ENCODE data around the gene MAML2.

MAML2 gene

GRCh38 chr11:96168623-96169022 lies 174.4 kb downstream of the MAML2 start:
- H3K4me1 ChIP-seq (ENCODE audit: low read length) = no peaks in the 10 kb centered on the region
- no peak for DNase-seq
- H3K9ac ChIP-seq (ENCODE audit: low read length) = no peak overlapping the region
- peaks cover 7% of the 10 kb centered on the region for H3K79me2 ChIP-seq (ENCODE audit: low read length)
- H3K27me3 ChIP-seq (replicated peaks; ENCODE audit: insufficient read depth, low read length) = no peaks in the 10 kb centered on the region
- TF ChIP-seq EZH2 (optimal IDR thresholded peaks at IDR 0.05; ENCODE audit: low read depth, low read length) (no peak), EZH2phosphoT487 (IDR thresholded peaks at IDR 0.05; ENCODE audit: low read length) (no peak)
- TF ChIP-seq, protein P1, sequence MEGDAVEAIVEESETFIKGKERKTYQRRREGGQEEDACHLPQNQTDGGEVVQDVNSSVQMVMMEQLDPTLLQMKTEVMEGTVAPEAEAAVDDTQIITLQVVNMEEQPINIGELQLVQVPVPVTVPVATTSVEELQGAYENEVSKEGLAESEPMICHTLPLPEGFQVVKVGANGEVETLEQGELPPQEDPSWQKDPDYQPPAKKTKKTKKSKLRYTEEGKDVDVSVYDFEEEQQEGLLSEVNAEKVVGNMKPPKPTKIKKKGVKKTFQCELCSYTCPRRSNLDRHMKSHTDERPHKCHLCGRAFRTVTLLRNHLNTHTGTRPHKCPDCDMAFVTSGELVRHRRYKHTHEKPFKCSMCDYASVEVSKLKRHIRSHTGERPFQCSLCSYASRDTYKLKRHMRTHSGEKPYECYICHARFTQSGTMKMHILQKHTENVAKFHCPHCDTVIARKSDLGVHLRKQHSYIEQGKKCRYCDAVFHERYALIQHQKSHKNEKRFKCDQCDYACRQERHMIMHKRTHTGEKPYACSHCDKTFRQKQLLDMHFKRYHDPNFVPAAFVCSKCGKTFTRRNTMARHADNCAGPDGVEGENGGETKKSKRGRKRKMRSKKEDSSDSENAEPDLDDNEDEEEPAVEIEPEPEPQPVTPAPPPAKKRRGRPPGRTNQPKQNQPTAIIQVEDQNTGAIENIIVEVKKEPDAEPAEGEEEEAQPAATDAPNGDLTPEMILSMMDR (IDR thresholded peaks at IDR 0.05; ENCODE audit: low read length) = no peak
- no peaks in the 10 kb centered on the region for H3K36me3 ChIP-seq (replicated peaks; ENCODE audit: insufficient read depth, low read length)
- H3K4me2 ChIP-seq (ENCODE audit: low read depth, low read length) = no peak overlapping the region
- no peaks in the 10 kb centered on the region for H3K9me3 ChIP-seq (replicated peaks; ENCODE audit: insufficient read depth, low read length)
- no peaks in the 10 kb centered on the region for H3K9me2 ChIP-seq (replicated peaks; ENCODE audit: insufficient read depth, low read length)
- H2AFZ ChIP-seq (ENCODE audit: low read length) = no peak overlapping the region
- no peaks in the 10 kb centered on the region for H3F3A ChIP-seq (ENCODE audit: insufficient read depth, low read length)
- H3K27ac ChIP-seq (ENCODE audit: low read length) = no peak overlapping the region
- H4K20me1 ChIP-seq (ENCODE audit: insufficient read depth, low read length) = no peaks in the 10 kb centered on the region
- H3K4me3 ChIP-seq (ENCODE audit: low read length) = no peak overlapping the region

DNA sequence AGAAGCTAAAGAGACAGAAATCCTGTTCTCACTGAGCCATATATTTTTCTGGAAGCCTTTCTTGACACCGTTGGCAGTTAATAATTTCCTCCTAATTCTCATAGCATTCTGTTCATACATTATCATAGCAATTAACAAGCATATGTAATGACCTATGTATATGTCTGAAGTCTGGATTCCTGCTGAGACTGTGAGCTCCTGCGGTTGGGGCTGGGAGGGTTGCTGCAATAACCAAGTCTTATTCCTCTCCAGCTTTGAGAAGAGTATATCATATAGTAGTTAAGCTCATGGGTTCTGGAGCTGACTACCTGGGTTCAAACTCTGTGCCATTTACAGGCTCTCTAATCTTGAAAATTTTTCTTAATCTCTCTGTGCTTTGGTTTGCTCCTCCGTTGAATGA lies 175.2 kb downstream of the MAML2 start:
- Histone ChIP-seq H3K79me2 (ENCODE audit: low read length) (peaks cover 7% of the 10 kb centered on the region; the same call in 1 of the 2 replicates), H3K9me2 (replicated peaks; ENCODE audit: insufficient read depth, low read length) (no peaks in the 10 kb centered on the region), H3K4me1 (ENCODE audit: low read length) (no peaks in the 10 kb centered on the region), H3K4me2 (ENCODE audit: low read depth, low read length) (no peak overlapping the region), H4K20me1 (ENCODE audit: insufficient read depth, low read length) (no peaks in the 10 kb centered on the region), H3K4me3 (ENCODE audit: low read length) (no peak overlapping the region), H3K9me3 (replicated peaks; ENCODE audit: insufficient read depth, low read length) (no peaks in the 10 kb centered on the region), H3K27me3 (replicated peaks; ENCODE audit: insufficient read depth, low read length) (no peaks in the 10 kb centered on the region), H3F3A (ENCODE audit: insufficient read depth, low read length) (no peaks in the 10 kb centered on the region), H3K9ac (ENCODE audit: low read length) (no peak overlapping the region), H3K36me3 (replicated peaks; ENCODE audit: insufficient read depth, low read length) (no peaks in the 10 kb centered on the region), H3K27ac (ENCODE audit: low read length) (no peak overlapping the region), H2AFZ (ENCODE audit: low read length) (no peak overlapping the region)
- DNase-seq = no peak
- no peak for TF ChIP-seq EZH2 (optimal IDR thresholded peaks at IDR 0.05; ENCODE audit: low read depth, low read length)
- TF ChIP-seq EZH2phosphoT487 (IDR thresholded peaks at IDR 0.05; ENCODE audit: low read length) = no peak
- TF ChIP-seq, protein P1 (IDR thresholded peaks at IDR 0.05; ENCODE audit: low read length) = no peak

GRCh38 chr11:96167203-96167758 lies 175.7 kb downstream of the MAML2 start:
- H3K36me3 ChIP-seq (replicated peaks; ENCODE audit: insufficient read depth, low read length) = no peaks in the 10 kb centered on the region
- no peak overlapping the region for H3K4me3 ChIP-seq (ENCODE audit: low read length)
- DNase-seq = no peak
- H3K4me2 ChIP-seq (ENCODE audit: low read depth, low read length) = no peak overlapping the region
- H3K79me2 ChIP-seq (ENCODE audit: low read length) = peaks cover 7% of the 10 kb centered on the region; the same call in 1 of the 2 replicates
- H3K27me3 ChIP-seq (replicated peaks; ENCODE audit: insufficient read depth, low read length) = no peaks in the 10 kb centered on the region
- H3K9ac ChIP-seq (ENCODE audit: low read length) = no peak overlapping the region
- no peaks in the 10 kb centered on the region for H3K4me1 ChIP-seq (ENCODE audit: low read length)
- no peak overlapping the region for H3K27ac ChIP-seq (ENCODE audit: low read length)
- H3F3A ChIP-seq (ENCODE audit: insufficient read depth, low read length) = no peaks in the 10 kb centered on the region
- TF ChIP-seq EZH2phosphoT487 (IDR thresholded peaks at IDR 0.05; ENCODE audit: low read length) = no peak
- TF ChIP-seq EZH2 (optimal IDR thresholded peaks at IDR 0.05; ENCODE audit: low read depth, low read length) = no peak
- TF ChIP-seq, protein P1 (IDR thresholded peaks at IDR 0.05; ENCODE audit: low read length) = no peak
- H2AFZ ChIP-seq (ENCODE audit: low read length) = no peak overlapping the region
- H3K9me2 ChIP-seq (replicated peaks; ENCODE audit: insufficient read depth, low read length) = no peaks in the 10 kb centered on the region
- no peaks in the 10 kb centered on the region for H3K9me3 ChIP-seq (replicated peaks; ENCODE audit: insufficient read depth, low read length)
- H4K20me1 ChIP-seq (ENCODE audit: insufficient read depth, low read length) = no peaks in the 10 kb centered on the region

All from MM.1S (cell line).